Activated T-cell treated with anti-CD3 and anti-CD28 coated beads for 48 hours (primary cell): ENCODE results near the gene TAF8.

Source experiments
- DNase-seq: peaks from one replicate; pipeline ENCODE4 v3.0.0-alpha.2; 2020; ENCODE audit warnings: low read depth

Gene TAF8

DNA sequence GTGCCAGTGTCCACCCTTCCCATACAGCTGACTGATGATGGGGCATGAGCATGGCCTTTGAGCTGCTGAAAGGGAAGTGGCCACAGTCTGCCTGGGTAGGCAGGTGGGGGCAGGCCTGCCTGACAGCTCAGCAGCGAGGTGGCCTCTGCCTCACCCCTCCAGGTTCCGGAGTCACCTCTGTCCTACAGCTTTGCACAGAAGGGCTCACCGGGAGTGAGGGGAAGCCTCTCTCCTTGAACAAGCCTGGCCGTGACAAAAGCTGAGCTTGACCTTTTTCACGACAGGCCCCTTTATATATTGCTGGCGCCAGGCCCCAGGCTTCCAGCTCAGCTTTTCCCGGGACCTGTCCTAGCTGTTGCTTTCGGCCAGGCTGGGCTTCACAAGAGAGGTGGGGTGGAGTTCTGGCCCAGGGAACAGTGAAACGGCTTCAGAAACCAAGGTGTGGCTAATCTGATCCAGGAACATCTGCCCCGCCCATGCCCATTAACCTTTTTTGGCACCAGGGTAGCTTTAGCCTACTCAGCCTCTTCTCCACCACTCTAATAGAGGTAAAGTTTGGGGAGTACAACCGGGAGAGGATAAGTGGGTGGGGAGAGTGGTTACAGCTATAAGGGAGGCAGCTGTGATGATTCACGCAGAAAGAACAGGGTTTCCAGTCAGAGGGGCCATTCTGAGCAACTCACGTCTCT, 49.2 kb downstream of the TAF8 start:
- peak; percentile 38 for DNase-seq

DNA sequence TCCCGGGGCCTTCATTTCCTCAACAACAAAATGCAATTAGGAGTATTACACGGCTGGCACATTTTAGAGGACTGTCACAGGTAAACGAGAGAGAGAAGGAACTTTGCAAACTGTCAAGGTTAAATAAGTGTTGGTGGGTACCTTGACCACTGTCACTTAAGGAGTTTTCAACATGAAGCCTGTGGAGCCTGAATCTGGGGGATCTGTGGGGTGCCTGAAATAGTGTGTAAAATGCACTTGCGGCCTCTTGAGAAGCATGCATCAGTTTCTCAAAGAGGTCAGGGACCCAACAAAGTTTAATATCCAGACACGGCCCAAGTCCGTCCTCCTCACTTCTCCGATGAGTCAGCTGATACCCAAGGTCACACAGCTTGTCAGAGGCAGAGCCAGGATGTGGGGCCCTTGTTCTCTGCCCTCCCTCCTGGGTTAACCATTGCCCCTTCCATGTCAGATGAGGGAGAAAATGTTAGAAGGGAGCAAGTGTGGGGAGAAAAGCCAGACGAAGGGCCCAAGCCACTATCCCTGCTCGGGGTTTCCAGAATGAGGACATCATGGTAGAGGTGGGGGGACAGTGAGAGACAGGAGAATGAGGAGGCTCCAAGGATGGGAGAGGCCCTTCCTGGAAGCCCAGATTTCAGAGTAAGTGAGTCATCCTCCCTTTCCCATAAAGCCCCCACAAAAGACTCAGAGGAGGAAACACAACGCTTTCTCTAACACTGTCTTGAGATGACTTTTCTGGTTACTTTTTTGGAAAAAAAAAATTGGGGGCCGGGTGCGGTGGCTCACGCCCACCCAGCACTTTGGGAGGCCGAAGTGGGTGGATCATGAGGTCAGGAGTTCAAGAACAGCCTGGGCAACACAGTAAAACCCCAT, 49.9 kb downstream of the TAF8 start:
- peak; percentile 41 for DNase-seq

GRCh38 chr6:42101186-42101657, 50.9 kb downstream of the TAF8 start:
- DNase-seq, result no peak

DNA sequence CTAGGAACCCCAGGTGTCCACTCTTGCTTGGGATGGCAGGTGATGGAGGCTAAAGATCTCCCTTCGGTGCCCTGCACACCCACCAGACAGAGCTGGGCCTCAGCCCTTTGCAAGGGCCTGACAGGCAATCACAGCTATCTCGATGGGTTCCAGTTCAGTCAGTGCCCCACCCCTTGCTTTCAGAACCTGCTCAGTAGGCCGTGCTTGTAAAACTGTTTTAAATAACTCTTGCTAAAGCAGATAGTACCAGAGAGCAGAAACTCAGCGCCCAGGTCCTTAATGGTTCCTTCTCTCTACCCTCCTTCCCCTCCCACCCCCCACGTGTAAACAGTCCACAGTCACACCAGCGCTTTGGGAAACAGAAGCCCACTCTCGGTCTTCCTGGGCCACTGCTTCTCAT, 52.9 kb downstream of the TAF8 start:
- no peak for DNase-seq

- no peak for DNase-seq
These were observed 53.4 kb downstream of the TAF8 start for GRCh38 chr6:42103753-42104094.

DNA sequence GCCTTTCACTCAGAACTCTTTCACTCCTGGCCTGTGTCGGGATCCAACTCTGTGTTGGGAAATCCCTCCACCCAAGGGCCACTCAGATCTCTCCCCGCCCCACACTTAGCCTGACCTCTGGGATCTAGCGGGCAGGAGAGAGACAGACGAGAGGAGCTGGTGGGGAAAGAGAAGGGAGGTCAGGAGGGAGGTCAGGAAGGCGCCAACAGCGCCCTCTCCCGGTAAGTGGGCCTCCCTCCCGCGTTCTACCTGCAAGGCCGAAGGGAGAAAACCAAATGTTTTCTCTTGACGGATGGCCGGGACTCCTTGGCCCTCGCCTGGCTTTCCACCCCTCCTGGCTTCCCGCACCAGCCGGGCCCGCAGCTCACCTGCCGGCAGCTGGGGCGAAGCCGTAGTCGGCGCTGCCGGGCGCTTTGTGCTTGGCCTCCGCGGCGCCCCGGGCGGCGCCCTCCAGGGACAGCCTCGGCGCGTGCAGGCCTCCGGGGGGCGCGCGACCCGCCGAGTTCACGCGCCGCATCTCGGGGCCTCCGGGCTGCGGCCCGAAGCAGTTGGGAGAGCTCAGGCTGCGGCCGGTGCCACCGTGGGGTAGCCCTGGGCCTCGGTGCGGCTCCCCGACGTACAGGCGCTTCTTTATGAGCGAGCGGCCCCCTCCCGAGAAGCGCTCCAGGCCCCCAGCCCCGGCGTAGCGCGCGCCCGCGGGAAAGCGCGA, 53.9 kb downstream of the TAF8 start:
- peak; percentile 78 for DNase-seq

- DNase-seq, result no peak
These were observed 54.4 kb downstream of the TAF8 start for GRCh38 chr6:42104804-42105125.

DNA sequence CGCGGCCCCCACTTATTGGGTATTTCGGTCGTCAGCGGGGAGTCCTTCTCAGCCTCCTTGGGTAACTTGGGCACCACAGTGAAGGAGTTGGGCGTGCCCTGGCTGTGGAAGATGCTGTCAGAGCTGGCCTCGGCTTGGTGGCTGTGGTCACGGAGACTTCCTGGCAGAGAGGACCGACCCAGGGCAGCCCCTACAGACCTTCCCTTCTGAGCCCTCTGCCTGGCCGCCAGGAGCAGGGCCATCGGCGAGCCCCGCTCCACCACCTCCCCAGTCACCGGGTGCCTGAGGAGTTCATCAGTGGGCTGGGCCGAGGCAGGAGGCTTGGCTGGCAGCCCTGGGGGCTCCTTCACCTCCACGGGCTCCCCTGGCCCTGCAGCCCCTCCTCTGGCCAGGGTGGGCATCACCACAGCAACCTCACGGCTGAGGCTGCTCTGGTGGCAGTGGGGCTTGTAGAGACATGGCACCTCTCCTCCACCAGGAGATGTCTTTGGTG, 54.9 kb downstream of the TAF8 start:
- no peak for DNase-seq

DNA sequence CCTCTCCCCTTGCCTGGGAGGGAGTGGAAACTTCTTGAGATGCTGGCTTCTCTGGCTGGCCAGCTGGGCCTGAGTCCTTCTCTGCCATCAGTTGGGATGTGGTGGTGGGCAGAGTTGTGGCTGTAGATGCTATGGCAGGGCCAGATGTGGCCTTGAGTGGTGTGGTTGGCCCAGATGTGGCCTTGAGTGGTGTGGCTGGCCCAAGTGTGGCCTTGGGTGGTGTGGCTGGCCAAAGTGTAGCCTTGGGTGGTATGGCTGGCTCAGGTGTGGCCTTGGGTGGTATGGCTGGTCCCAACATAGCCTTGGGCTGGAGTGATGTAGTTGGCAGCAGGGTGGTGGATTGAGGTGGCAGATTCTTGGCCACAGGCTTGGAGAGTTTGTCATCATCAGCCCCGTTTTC, 55.4 kb downstream of the TAF8 start:
- DNase-seq, result no peak

- no peak for DNase-seq
These were observed 56.0 kb downstream of the TAF8 start for GRCh38 chr6:42106112-42107023.

DNA sequence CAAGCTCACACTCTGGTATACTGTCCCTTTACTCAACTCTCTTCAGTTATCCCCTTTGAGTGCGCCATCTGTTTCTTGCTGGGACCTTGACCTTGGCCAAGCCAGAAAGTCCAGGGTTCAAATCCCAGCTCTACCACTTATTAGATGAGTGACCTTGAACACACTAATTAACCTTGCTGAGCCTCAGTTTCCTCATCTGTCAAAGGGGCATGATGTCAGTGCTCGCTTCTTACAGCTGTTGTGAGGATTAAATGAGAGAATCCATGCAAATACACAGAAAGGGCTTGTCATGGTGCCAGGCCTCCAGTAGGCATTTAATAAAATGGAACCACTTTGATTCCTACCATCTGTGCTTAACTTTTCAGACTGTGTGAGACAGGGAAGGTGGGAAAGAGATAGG, 57.7 kb downstream of the TAF8 start:
- no peak for DNase-seq

DNA sequence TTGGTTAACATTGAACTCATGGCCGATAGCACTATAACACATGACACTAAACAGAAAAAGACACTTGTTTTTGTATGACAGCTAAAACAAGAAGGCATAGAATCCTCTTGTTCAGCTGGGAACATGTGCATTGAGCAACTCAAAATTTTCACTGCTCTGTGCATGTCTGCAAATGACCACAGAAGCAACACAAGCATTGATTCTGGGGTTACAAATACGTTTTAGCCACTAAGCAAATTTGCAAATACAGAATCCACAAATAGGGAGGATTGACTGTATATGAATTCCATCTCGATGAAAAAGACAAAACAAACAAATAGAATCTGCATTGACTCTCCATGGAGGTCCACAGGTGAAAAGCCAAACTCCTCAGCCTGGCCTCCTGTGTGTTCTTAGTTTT, 60.4 kb downstream of the TAF8 start:
- DNase-seq, result no peak

- DNase-seq, result no peak
These were observed 62.0 kb downstream of the TAF8 start for GRCh38 chr6:42112351-42112750.

GRCh38 chr6:42113936-42114636, 63.8 kb downstream of the TAF8 start:
- no peak for DNase-seq

DNA sequence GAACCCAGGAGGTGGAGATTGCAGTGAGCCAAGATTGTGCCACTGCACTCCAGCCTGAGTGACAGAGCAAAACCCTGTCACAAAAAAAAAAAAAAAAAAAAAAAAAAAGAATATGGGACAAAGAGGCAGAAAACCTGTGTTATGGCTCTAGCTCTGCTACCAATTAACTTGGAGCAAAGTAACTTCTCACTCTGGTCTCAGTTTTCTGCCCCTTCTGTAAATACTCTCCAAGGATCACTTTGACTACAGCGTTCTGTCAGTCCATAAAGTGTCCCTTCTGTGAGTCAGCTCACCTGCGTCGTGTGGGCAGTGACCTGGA, 67.5 kb downstream of the TAF8 start:
- DNase-seq, result no peak

GRCh38 chr6:42118162-42119001, 68.1 kb downstream of the TAF8 start:
- DNase-seq, result no peak

- no peak for DNase-seq
These were observed 70.9 kb downstream of the TAF8 start for GRCh38 chr6:42120895-42121865.

DNA sequence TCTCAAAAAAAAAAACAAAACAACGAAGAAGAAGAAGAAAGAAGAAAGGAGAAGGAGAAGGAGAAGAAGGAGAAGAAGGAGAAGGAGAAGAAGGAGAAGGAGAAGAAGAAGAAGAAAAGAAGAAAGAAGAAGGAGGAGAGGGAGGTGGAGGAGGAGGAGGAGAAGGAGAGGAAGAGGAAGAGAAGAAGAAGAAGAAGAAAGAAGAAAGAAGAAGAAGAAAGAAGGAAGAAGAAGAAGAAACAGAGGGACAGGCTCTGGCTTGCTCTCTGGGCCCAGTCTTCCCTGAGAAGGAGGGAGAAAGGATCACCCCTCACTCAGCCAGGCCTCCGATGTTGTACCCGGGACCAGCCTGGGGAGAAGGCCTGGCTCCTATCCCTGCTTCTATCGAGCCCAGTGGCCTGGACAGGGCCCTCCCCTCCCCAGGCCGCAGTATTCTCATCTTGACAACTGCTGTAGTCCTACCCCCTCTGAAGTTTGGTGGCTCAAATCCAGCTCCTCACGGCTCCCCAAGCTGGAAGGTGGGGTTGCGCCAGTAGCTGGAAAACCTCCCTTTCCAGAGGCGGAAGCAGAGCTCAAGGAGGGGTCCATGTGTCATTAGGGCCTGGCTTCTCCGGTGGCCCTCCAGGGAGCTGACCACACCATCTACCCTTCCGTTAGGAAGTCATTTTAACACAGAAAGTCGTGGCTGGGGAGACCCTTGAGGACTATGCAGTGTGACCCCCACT, 73.2 kb downstream of the TAF8 start:
- DNase-seq, result no peak
